22Rv1 (cell line): ENCODE data around the gene ZMYM3.

Source experiments
- H3K27ac ChIP-seq: fragments of 450-650 bp; 2 replicates; pipeline ENCODE4 v1.5.1; 2017
- ZFX ChIP-seq: fragments of 450-650 bp; IDR thresholded peaks from 2 replicates; pipeline ENCODE4 v1.6.1; 2017; ENCODE audit warnings: antibody characterized with exemption, borderline replicate concordance
- TF ChIP-seq, protein P1 (sequence below): fragments of 450-650 bp; IDR thresholded peaks from 2 replicates; pipeline ENCODE4 v1.5.1; 2017; ENCODE audit warnings: mild to moderate bottlenecking

ZMYM3 gene

DNA sequence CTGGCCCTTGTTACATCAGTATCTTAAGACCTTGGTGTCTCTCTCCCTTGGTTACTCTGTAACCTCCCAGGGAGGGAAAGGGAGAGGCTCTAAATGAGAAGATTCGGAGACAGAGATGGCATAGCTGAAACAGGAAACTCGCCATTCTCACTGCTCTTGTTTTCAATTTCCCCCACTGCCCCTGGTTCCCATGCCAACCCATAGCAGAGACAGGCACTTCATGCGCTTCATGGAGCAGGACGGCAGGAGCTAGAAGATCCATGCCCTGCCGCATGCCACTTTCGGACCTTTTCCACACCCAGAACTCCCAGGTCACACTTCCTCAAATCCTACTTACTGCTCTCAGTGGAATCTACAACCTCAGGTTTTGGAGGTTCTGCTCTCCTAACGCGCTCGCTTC lies 3.1 kb downstream of the ZMYM3 start:
- no peak for TF ChIP-seq ZFX
- TF ChIP-seq, protein P1, sequence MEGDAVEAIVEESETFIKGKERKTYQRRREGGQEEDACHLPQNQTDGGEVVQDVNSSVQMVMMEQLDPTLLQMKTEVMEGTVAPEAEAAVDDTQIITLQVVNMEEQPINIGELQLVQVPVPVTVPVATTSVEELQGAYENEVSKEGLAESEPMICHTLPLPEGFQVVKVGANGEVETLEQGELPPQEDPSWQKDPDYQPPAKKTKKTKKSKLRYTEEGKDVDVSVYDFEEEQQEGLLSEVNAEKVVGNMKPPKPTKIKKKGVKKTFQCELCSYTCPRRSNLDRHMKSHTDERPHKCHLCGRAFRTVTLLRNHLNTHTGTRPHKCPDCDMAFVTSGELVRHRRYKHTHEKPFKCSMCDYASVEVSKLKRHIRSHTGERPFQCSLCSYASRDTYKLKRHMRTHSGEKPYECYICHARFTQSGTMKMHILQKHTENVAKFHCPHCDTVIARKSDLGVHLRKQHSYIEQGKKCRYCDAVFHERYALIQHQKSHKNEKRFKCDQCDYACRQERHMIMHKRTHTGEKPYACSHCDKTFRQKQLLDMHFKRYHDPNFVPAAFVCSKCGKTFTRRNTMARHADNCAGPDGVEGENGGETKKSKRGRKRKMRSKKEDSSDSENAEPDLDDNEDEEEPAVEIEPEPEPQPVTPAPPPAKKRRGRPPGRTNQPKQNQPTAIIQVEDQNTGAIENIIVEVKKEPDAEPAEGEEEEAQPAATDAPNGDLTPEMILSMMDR: no peak
- no peak overlapping the region for H3K27ac ChIP-seq

DNA sequence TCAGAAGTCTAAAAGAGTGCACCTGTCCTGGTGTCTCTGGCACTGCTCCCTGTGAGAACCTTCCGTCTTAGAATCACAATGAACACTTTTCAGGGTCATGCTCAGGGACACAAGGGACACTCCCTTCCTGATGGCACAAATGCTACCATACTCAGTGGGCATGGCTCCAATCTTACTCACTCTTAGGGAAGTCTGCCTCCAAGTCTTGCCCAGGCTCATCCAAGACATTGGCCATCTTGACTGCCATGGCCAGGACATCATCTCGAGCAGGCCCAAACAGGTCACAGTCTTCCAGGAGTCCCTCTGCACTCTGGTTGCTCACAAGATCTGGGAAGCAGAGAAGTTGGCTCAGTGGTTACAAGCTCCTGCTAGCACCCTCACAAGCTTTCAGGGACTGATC lies 8.8 kb downstream of the ZMYM3 start:
- TF ChIP-seq, protein P1: no peak
- TF ChIP-seq ZFX: no peak
- no peak overlapping the region for H3K27ac ChIP-seq

DNA sequence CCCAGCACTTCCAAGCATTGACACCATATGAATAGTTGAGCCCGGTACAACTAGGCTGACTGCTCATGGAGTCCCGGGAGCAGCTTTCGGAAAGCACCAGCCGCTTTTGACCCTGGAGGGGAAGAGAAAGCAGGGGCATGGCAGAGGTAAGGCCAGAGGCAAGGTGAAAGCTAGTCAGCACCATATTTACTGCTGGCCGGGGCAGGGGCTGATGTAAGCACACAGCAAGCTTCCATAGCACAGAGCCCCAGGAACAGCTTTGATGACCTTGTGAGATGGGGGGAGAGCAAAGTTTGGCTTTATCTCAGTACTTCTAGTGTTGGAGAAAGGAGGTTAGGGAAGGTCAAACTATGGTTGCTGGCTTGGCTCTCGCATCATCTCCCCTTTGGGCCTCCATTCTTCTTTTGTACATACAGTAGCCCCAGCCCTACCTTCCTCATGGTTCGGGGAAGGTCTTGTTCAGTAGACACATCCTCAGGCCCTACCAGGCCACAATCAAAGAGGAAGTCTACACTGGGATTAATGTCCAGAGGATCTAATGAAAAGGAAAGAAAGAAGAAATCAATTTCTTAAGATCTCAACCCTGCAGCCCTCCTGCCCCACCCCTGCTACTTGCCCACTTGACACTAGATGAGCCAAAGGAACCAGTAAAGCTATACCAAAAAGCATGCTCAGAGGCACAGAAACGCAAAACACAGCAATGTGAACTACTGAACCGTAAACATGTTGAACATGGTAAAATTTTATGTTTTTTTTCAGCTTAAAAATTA lies 9.4 kb downstream of the ZMYM3 start:
- H3K27ac ChIP-seq: no peak overlapping the region
- TF ChIP-seq, protein P1: no peak
- no peak for TF ChIP-seq ZFX

GRCh38 chrX:71241301-71241700 lies 12.6 kb downstream of the ZMYM3 start:
- TF ChIP-seq, protein P1: no peak
- TF ChIP-seq ZFX: no peak

DNA sequence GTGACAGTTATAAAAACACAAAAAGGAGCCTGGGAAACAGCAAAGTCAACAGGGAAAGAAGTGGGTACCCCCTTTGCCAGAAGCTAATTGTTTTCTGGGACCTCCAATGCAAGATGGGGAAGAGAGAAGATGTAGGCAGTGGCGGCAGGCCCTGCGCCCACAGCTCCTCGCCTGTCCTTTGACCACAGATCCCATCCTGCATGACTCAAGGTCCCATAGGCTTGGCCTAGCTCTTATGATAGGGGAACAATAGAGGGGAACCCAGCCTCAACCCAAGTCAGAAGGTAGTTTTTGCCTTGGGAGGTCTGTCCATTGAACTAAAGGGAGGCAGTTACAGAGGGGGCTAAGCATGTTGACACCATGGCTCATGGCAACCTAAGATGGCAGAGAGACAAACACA lies 14.2 kb downstream of the ZMYM3 start:
- H3K27ac ChIP-seq: no peak overlapping the region
- TF ChIP-seq, protein P1: no peak
- TF ChIP-seq ZFX: no peak

More at GRCh38 chrX:71241301-71241700, 12.6 kb downstream of the ZMYM3 start:
- H3K27ac ChIP-seq: no peak overlapping the region

DNA sequence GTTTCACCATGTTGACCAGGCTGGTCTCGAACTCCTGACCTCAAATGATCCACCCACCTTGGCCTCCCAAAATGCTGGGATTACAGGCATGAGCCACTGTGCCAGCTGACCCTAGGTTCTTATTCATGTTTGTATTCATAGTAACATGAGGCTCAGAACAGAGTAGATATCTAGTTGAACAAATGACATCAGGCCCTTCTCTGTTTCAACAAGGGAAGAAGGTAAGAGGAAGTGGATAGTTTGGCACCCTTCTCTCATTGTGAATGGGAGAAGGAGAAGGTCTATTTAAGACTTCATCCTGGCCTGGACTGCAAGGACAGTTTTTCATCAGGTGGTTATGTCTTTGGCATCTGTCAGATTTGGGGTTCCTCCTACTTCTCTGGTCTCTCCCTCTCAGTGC lies 17.1 kb downstream of the ZMYM3 start:
- no peak overlapping the region for H3K27ac ChIP-seq
- TF ChIP-seq, protein P1: no peak
- TF ChIP-seq ZFX: no peak

- no peak for TF ChIP-seq ZFX
- TF ChIP-seq, protein P1: no peak
- no peak overlapping the region for H3K27ac ChIP-seq
Observed at GRCh38 chrX:71235482-71235881, 18.5 kb downstream of the ZMYM3 start.
